Measurements from ENCODE around the gene BSDC1.

DNA sequence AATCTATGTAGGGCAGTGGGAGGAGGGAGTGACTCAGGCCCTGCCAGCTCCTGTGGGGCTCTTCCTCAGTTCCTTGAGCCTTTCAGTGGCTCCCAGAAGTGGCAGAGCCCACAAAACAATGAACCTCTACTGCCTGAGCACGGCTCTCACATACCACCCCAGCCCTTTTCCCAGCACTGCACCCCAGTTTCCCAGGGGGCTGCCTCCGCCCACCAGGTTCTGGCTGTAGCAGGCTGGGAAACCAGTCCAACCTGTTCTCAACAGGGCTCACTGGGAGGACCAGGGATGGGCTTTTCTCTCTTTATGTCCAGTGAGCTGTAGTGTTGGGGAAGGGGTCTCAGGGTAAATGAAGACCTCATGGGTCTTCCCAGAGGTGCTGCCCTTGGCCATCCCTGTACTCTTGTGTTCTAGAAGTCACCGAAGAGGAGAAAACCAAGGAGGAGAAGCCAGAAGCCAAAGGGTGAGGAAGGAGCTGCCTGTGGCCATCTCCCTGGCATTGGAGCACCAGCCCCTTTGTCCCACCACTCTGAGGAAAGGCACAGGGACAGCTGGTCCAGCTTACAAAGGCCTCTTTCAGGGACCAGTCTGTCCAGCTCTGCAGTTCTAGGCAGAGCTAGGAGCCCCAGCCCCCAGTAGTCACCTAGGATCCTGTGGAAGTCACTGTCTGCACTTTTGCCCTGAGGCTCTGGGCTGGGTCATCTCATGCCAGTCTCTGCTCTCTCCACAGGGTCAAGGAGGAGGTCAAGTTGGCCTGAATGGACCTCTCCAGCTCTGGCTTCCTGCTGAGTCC, 61.8 kb downstream of the BSDC1 start:
- TF ChIP-seq, protein P1, sequence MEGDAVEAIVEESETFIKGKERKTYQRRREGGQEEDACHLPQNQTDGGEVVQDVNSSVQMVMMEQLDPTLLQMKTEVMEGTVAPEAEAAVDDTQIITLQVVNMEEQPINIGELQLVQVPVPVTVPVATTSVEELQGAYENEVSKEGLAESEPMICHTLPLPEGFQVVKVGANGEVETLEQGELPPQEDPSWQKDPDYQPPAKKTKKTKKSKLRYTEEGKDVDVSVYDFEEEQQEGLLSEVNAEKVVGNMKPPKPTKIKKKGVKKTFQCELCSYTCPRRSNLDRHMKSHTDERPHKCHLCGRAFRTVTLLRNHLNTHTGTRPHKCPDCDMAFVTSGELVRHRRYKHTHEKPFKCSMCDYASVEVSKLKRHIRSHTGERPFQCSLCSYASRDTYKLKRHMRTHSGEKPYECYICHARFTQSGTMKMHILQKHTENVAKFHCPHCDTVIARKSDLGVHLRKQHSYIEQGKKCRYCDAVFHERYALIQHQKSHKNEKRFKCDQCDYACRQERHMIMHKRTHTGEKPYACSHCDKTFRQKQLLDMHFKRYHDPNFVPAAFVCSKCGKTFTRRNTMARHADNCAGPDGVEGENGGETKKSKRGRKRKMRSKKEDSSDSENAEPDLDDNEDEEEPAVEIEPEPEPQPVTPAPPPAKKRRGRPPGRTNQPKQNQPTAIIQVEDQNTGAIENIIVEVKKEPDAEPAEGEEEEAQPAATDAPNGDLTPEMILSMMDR (IDR thresholded peaks at IDR 0.05): no peak
- no peak for TF ChIP-seq POLR2A (IDR thresholded peaks at IDR 0.05)

Measured in heart left ventricle (tissue), 13 donors.